ENCODE data around the gene RAD51. TPM values are rescaled to one million over a fixed set of nuclear protein-coding genes. Genes with fewer than 3 reads are reported as not detected.
"Not testable (repeated sequence)": the region's sequence is repeated elsewhere in the genome, so short reads cannot be mapped to it uniquely, and the experiment has no call there.

RAD51 gene
- total and polyA plus RNA-seq, 8 donors, result 4.4 to 15.6 (median 12.6) TPM

DNA sequence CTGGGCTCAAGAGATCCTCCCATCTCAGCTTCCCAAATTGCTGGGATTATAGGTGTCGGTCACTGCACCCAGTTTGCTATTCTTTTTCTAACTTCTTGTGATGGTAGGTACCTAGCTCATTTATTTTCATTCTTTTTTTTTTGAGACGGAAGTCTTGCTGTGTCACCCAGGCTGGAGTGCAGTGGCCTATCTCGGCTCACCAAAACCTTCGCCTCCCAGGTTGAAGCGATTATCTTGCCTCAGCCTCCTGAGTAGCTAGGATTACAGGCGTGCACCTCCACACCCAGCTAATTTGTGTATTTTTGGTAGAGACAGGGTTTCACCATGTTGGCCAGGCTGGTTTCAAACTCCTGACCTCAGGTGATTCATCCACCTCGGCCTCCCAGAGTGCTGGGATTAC is 30.1 kb upstream of the RAD51 start:
- Histone ChIP-seq H3K36me3 (peaks cover 0 to 17% of the 10 kb centered on the region in 2 donors), H3K4me1 (no peaks in the 10 kb centered on the region), H3K27me3 (no peaks in the 10 kb centered on the region), H3K9me3 (no peaks in the 10 kb centered on the region), H3K27ac (no peak overlapping the region), H3K4me3 (no peak overlapping the region)
- DNase-seq (no peak), ATAC-seq (no peak)
- TF ChIP-seq, protein P1, sequence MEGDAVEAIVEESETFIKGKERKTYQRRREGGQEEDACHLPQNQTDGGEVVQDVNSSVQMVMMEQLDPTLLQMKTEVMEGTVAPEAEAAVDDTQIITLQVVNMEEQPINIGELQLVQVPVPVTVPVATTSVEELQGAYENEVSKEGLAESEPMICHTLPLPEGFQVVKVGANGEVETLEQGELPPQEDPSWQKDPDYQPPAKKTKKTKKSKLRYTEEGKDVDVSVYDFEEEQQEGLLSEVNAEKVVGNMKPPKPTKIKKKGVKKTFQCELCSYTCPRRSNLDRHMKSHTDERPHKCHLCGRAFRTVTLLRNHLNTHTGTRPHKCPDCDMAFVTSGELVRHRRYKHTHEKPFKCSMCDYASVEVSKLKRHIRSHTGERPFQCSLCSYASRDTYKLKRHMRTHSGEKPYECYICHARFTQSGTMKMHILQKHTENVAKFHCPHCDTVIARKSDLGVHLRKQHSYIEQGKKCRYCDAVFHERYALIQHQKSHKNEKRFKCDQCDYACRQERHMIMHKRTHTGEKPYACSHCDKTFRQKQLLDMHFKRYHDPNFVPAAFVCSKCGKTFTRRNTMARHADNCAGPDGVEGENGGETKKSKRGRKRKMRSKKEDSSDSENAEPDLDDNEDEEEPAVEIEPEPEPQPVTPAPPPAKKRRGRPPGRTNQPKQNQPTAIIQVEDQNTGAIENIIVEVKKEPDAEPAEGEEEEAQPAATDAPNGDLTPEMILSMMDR (IDR thresholded peaks at IDR 0.05), result no peak
- intact Hi-C loops (cut with DNase I), result no loop called here

DNA sequence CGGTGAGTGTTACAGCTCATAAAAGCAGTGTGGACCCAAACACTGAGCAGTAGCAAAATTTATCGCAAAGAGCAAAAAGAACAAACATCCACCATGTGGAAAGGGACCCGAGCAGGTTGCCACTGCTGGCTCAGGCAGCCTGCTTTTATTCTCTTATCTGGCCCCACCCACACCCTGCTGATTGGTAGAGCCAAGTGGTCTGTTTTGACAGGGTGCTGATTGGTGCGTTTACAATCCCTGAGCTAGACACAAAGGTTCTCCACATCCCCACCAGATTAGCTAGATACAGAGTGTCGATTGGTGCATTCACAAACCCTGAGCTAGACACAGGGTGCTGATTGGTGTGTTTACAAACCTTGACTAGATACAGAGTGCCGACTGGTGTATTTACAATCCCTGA is 18.7 kb upstream of the RAD51 start:
- not testable (repeated sequence) for H3K9me3 ChIP-seq, H3K4me1 ChIP-seq, H3K27me3 ChIP-seq, ATAC-seq, DNase-seq, H3K36me3 ChIP-seq, H3K4me3 ChIP-seq, H3K27ac ChIP-seq
- intact Hi-C loops (cut with DNase I), result loop anchor here in 1 of 2 donors (5.0 kb wide), 1 partner anchor 216 kb away; the partner anchor contains the start of gene VPS18

DNA sequence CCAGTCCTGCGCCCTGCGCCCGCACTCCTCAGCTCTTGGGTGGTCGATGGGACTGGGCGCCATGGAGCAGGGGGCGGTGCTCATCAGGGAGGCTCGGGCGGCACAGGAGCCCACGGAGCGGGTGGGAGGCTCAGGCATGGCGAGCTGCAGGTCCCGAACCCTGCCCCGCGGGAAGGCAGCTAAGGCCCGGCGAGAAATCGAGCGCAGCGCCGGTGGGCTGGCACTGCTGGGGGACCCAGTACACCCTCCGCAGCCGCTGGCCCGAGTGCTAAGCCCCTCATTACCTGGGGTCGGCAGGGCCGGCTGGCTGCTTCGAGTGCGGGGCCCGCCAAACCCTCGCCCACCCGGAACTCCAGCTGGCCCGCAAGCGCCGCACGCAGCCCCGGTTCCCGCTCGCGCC is 18.1 kb upstream of the RAD51 start:
- not testable (repeated sequence) for H3K27ac ChIP-seq, H3K9me3 ChIP-seq, ATAC-seq, H3K27me3 ChIP-seq, H3K4me3 ChIP-seq, H3K4me1 ChIP-seq, DNase-seq, H3K36me3 ChIP-seq
- intact Hi-C loops (cut with DNase I), result loop anchor here in 1 of 2 donors (5.0 kb wide), 1 partner anchor 215 kb away; the partner anchor contains the start of gene VPS18

DNA sequence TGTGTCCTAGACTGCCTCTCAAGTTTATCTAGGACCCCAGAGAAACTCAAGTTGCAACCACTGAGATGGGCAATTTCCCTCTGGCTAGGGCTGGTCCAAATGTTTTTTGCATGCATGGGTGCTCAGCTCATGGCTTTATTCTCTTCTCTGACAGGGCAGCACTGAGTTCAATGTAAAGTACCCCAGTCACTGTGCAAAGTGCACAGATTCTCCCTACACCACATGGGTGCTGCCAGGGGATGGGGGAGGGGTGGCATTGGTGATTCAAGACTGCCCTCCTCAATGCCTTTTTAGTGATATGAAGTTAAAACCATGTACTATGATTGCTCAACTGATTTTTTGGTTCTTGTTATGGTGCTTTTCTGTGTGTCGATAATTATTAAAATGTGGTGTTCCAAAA is 14.8 kb upstream of the RAD51 start:
- intact Hi-C loops (cut with DNase I), result no loop called here
- no peak for ATAC-seq
- TF ChIP-seq, protein P1 (IDR thresholded peaks at IDR 0.05), result no peak
- Histone ChIP-seq H3K27me3 (no peaks in the 10 kb centered on the region), H3K27ac (no peak overlapping the region), H3K36me3 (no peaks in the 10 kb centered on the region), H3K4me3 (no peak overlapping the region), H3K4me1 (peaks cover 0 to 5% of the 10 kb centered on the region in 2 donors), H3K9me3 (no peaks in the 10 kb centered on the region)
- no peak for DNase-seq

DNA sequence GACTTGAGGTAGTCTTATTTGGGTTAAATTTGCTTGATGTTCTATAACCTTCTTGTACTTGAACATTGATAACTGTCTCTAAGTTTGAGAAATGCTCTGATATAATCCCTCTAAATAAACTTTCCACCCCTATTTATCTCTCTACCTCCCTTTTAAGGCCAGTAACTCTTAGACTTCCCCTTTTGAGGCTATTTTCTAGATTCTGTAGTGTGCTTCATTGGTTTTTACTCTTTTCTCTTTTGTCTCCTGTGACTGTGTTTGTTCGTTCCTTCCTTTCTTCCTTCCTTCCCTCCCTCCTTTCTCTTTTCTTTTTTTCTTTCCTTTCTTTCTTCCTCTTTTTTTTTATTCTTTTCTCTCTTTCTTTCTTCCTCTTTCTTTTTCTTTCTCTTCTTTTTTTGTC is 14.0 kb upstream of the RAD51 start:
- ATAC-seq; H3K27ac ChIP-seq; H3K9me3 ChIP-seq; H3K4me3 ChIP-seq; H3K4me1 ChIP-seq; H3K36me3 ChIP-seq; DNase-seq; intact Hi-C loops (cut with DNase I); H3K27me3 ChIP-seq: not testable (repeated sequence)

DNA sequence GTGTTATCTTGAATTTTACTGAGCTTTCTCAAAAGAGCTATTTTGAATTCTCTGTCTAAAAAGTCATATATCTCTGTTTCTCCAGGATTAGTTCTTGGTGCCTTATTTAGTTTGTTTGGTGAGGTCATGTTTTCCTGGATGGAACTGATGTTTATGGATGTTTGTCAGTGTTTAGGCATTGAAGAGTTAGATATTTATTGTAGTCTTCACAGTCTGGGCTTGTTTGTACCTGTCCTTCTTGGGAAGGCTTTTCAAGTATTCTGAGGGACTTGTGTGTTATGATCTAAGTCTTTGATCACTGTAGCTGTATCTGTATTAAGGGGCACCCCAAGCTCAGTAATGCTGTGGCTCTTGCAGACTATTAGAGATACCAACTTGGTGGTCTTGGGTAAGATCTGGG is 10.6 kb upstream of the RAD51 start:
- ATAC-seq, result no peak
- Histone ChIP-seq H3K4me1 (peaks cover 0 to 2% of the 10 kb centered on the region in 2 donors), H3K4me3 (no peak overlapping the region), H3K27me3 (no peaks in the 10 kb centered on the region), H3K36me3 (no peaks in the 10 kb centered on the region), H3K27ac (no peak overlapping the region), H3K9me3 (no peaks in the 10 kb centered on the region)
- TF ChIP-seq, protein P1 (IDR thresholded peaks at IDR 0.05), result no peak
- intact Hi-C loops (cut with DNase I), result no loop called here
- no peak for DNase-seq

DNA sequence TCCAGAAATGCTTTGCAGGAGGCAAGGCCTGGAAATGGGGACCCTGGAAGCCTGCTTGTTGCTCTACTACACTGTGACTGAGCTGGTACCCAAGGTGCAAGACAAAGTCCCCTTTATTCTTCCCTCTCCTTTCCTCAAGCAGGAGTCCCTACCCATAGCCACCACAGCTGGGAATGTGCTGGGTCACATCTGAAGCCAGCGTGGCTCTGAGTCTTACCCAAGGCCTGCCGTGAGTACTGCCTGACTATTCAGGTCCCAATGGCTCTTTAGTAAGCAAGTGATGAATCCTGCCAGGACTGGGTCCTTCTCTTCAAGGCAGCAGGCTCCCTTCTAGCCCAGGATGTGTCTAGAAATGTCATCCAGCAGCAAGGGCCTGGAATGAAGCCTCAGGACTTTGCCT is 9.6 kb upstream of the RAD51 start:
- Histone ChIP-seq H3K36me3 (no peaks in the 10 kb centered on the region), H3K9me3 (no peaks in the 10 kb centered on the region), H3K27me3 (no peaks in the 10 kb centered on the region), H3K27ac (no peak overlapping the region), H3K4me1 (no peaks in the 10 kb centered on the region), H3K4me3 (no peak overlapping the region)
- ATAC-seq (no peak), DNase-seq (no peak)
- intact Hi-C loops (cut with DNase I), result no loop called here
- TF ChIP-seq, protein P1 (IDR thresholded peaks at IDR 0.05), result no peak
